T-helper 1 cell (primary cell): Measurements from ENCODE around the gene RAB4B.
"Not testable (repeated sequence)": the region's sequence is repeated elsewhere in the genome, so short reads cannot be mapped to it uniquely, and the experiment has no call there.

Source experiments
- DNase-seq, 5 donors: peaks; one replicate each; pipeline ENCODE4 v3.0.0-alpha.2; 2012 to 2020

Gene RAB4B

DNA sequence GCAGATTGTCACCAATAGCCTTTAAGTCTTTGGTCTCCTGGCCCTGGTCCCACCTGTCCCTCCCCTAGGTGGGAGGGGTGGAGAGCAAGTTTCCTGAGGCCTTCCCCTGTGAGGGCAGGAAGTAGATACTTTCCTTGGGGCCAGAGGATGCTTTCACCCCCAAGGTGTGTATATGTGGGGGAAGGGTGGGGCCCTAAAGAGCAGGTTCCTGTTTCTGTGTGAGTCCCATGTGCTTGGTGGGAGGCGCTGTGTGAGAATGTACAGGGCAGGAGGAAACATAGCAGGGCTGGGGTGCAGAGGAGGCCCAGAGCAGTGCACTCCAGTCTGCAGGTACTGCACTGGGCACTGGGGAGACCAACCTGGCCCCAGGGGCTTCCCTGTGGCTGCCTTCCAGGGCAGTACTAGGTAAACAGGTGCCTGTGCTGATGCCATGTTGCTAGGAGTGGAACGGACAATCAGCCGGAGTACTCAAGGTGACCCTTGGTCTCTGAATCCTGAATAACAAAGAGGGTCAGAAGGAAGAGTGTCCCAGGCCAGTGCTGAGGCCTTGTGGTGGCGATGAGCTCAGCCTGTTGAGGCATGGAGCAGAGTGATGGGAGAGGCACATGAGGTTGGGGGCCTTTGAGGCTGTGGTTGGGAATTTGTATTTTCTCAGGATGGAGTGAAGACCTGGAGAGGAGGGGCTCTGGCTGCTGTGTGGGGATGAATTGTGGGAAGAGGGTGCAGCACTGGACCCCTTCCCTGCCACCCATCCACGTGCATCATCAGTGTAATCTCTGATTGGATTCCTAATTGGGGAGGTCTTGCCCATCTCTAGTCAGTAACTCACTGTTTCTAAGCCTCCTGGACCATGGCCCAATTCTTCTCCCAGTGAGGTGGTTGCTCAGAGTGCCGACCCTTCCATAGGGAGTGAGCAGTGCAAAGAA lies 26.1 kb downstream of the RAB4B start:
- DNase-seq: peak; percentile 52 to 75 (median 63)

DNA sequence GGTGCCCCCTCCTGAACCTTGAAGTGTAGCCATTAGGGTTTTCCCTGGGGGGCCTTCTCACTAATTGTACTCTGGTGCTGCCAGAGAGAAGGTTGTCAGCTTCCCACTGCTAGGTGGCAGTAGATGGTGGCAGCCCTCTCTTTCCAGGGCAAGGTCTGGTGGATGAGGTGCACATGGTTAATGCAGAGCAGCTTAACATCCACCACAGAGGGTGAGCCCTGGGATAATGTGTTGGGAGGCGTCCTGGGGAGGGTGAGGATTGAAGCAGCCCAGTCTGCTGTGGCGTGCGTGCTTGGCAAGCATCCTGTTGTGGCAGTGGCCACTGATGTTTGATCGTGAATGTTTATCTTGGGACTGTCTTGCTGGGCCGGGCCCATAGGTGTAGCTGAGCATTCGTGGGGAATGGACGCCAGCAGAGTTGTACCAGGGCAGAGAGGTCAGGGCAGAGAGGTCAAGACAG lies 26.8 kb downstream of the RAB4B start:
- DNase-seq: no peak

DNA sequence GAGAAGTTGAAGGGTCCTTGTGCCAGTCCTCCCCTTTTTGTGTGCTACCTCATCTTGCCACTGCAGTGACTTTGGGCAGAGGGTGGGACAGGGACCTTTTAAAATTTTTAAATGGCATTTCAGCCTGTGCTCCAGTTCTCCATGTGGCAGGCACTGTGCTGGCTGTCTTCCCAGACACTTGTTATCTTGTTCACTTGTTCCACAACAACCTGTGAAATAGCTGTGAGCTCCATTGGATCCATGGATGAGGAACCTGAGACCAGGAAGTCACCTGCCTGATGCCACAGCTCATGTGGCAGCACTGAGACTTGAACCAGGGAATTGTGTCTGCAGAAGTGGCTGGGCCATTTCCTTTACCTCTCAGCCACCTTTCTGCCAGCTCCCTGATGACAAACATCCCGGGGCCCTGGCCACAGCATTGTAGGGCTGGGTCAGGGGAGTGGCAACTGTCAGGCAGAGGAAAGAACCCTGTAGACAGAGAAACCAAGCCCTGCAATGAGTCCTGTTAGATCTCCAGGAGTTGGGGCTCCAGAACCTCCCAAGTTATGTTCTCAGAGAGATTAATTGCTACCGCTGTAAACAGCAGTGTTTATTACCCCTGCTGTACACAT lies 27.3 kb downstream of the RAB4B start:
- DNase-seq: peak in 2 of 5 donors; percentile 44 to 47

DNA sequence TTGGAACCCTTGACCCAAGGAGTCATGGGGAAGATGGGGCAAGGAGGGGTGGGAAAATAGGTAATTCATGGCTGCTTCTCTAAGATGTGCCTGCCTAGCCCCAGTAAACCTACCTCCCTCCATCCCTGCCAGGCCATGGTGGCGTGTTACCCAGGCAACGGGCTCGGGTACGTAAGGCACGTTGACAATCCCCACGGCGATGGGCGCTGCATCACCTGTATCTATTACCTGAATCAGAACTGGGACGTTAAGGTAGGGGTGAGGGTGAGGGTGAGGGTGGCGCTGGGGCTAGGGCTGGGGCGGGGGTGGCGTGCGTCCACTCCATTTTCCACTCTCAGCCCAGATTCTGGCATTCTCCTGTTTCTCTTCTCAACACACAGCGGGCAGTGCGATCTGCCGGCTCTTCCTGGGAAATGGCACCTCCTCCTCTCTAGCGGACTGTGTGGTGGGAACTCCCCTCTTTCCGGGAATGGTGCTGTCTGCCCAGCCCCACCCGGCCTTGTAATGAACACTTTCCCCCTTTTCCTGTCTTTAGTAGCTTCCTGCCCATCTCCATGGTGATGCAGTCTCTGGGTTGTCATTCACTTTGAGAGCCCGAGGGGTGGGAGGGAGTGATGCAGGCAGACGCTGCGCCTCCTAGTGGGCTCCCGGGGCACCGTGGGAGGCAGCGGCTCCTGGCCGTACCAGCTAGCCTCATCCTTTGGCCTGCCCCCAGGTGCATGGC lies 28.5 kb downstream of the RAB4B start:
- DNase-seq: peak; percentile 63 to 79 (median 74)

DNA sequence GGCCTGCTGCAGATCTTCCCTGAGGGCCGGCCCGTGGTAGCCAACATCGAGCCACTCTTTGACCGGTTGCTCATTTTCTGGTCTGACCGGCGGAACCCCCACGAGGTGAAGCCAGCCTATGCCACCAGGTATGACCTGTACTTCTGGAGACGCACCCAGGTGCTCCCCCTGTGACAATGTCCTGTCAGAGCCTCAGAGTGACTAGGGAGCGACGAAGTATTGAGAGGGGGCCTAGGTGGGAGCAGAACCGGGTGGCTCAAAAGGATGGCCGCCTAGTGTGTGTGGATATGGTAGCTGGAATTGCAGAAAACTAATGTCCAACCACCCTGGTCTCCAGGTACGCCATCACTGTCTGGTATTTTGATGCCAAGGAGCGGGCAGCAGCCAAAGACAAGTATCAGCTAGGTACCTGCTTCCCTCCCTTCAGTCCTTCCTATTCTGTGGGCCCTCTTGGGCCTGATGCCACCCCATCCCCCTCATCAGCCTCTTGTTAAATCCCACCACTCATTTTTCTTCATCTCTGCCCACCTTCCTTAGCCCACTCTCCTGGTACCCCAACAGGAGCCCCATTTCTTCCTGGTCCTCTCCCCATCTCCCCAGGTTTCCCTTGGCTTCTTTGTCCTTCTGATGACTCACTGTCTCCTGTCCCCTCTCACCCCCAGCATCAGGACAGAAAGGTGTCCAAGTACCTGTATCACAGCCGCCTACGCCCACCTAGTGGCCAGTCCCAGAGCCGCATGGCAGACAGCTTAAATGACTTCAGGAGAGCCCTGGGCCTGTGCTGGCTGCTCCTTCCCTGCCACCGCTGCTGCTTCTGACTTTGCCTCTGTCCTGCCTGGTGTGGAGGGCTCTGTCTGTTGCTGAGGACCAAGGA lies 29.3 kb downstream of the RAB4B start:
- DNase-seq: no peak

DNA sequence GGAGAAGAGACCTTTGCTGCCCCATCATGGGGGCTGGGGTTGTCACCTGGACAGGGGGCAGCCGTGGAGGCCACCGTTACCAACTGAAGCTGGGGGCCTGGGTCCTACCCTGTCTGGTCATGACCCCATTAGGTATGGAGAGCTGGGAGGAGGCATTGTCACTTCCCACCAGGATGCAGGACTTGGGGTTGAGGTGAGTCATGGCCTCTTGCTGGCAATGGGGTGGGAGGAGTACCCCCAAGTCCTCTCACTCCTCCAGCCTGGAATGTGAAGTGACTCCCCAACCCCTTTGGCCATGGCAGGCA lies 29.9 kb downstream of the RAB4B start:
- no peak for DNase-seq

DNA sequence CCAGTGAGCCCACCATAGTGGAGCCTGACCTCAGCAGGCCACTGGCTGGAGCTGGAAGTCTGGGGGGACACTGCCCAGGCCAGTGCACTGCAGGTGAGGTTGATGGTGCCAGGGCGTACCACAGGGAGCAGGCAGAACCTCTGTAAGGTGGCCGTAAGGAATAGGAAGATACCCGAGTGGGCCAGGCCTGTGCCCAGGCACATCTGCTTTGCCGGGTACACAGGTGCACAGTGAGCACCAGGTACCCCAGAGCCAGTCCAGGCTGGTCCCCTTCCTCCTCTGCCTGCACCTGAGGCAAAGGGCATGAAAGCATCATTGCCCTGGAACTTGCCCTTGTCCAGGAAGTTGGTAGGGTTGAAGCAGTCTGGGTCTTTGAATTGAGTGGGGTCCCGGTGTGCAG lies 30.4 kb downstream of the RAB4B start:
- no peak for DNase-seq

DNA sequence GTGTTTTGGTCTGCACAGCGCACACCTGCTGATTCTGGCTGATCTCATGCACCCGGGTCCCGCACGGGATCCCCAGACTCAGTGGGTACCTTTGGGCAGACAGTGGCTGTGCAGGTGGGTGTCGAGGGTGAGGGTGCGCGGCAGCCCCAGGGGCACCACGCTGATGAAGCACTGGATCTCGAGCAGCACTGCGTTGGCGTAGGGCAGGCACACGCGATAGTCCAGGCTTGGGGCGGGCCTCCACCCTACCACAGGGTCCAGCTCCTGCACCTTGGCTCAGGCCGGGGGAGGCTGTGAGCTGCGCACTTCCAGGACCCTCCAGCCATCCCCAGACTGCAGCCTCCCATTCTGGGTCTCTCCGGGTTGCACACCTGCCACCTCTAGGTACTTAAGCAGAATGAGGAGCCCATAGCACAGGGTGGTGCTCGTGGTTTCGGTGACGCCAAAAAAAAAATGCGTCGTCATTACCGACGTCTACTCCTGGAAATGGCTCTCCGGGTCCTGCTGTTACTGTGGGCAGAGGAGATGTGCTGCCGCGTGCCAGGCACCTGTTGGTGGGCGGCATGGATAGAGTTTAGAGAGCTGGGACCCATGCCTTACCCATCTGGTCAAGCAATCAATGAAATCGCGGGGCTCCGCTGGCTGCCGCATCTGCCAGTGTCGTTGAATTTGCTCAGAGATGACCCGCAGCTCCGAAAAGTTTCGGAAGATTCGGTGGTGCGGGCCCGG lies 31.5 kb downstream of the RAB4B start:
- no peak for DNase-seq

DNA sequence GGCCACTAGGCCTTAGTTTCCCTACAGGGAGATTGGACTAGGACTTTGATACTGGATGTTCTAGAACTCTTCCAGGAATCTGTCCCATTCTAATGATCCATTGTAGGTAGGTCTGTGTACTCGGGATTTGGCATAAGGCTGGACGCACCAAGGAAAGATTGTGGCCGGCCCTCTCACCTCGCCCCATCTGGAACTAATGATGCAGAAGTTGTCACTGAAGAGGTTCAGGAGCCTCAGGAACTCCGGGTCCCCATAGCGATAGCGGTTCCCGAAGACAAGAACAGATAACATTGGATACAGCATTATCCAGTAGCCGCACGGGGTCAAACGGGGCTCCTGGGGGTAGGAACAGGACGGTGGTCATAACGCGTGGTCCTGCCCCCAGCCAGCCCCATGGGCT lies 32.1 kb downstream of the RAB4B start:
- no peak for DNase-seq

DNA sequence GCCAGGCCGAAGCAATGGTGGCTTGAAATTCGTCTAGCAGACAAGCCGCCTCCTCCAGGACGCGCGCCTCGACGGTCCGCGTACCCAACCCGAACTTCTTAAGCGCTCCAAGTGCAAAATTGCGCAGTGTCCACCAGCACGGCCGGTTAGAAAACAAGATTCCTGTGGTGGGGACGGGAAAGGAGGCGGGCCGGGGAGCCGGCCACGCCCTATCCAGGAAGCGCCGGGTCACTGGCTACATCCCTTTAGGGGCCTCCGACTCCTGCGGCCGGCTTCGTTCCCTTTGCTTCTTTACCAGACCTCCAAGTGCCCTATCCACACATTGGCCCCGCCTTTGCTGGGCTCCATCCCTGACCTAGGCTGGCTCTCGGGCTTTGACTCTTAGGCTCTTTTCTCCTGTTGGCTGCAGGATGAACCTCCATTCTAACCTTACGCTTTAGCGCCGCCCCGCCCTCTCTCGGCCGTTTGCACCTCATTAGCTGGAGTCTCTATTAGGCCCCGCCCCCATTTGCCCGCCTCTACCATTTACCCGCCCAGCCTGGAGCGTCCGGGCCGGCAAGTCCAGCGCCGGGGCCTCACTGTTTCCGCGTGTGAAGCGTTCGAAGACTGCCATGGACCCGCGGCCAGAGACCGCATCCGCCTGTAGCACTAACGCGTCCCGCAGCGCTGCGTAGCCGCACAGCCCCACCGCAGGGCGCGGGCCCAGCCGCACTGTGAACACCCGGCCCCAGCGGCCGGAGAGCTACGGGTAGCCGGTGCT lies 32.8 kb downstream of the RAB4B start:
- DNase-seq: peak in 3 of 5 donors; percentile 41 to 50 (median 44)

DNA sequence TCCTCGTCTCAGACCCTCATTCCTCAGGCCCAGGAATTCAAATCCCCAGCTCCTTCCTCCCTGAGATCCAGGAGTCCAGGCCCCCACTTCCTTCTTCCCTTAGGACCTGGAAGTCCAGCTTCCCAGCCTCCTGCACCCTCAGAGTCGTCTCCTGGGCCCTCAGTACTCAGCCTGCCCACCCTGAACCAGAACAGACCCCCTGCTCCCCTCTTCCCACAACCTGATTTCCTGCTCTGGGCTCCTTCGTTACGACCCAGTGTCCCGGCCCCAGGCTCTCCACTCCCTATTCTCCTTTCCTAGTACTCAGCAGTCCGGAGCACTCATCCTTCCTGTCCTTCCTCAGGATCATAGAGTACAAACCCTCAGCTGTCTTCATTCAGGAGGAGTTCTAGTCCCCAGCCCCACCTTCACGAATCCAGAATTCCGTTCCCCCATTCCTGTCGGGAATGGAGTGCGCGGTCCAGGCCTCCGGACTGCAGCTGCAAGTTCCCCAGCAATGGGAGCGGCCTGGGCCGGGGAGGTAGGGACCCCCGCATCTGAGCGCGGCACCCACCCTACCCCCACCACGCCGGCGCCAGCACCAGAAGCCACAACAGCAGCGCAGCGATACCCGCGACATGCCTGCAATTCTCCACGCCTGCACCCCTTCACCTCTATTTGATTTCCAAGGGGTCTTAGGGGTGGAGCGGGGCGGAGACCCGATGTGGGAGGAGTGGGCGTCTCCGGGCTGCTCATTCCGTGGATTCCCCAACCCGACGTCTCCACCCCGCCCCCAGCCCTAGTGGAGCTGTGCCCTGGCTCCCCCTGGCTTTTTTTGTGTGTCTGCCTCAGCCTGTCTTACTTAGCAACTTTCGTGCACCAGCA lies 33.7 kb downstream of the RAB4B start:
- DNase-seq: no peak

DNA sequence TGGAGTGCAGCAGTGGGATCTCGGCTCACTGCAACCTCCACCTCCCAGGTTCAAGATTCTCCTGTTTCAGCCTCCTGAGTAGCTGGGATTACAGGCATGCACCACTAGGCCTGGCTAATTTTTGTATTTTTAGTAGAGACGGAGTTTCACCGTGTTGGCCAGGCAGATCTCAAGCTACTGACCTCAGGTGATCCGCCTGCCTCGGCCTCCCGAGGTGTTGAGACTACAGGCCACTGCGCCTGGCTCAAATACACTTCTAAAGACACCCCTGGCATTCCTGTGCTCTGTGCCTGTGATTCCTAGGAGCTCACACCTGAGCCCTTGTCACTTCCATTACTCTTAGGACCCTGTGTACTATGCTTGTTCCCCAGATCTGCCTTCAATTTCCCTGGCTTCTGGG lies 34.5 kb downstream of the RAB4B start:
- DNase-seq: not testable (repeated sequence)

DNA sequence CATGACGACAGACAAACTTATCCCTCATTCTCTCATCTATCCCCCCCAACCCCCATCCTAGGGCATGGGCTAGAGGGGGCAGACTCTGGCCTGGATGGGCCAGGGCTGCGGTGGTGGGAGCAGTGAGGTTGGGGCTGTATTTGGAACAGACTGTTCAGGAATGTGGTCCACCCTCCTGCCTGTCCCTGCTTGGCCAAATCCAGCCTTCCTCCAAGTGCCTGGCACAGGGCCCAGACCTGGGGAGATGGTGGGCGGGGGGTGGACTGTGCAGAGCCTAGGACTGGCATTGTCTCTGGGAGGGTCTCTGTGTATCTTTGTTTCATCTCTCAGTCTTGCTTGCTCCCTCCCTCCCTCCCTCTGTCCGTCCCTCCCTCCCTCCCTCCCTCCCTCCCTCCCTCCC lies 35.1 kb downstream of the RAB4B start:
- no peak for DNase-seq

DNA sequence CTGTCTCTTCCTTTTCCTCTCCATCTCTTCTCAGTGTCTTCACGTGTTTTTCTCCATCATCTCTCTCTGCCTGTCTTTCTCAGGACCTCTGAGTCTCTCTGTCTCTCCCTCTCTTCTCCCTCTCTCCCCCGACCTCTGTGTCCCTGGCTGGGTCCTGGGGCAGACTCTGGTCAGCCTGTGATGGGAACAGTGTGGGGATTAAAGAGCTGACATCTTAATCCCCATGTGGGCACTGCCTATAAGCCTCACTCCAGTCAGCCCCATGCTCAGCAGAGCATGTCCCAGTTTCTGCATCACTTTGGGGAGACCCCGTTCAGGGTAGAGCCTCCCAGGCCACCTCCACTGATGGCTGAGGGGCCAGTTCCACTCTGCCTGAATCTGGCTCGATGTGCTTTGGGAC lies 37.2 kb downstream of the RAB4B start:
- no peak for DNase-seq

DNA sequence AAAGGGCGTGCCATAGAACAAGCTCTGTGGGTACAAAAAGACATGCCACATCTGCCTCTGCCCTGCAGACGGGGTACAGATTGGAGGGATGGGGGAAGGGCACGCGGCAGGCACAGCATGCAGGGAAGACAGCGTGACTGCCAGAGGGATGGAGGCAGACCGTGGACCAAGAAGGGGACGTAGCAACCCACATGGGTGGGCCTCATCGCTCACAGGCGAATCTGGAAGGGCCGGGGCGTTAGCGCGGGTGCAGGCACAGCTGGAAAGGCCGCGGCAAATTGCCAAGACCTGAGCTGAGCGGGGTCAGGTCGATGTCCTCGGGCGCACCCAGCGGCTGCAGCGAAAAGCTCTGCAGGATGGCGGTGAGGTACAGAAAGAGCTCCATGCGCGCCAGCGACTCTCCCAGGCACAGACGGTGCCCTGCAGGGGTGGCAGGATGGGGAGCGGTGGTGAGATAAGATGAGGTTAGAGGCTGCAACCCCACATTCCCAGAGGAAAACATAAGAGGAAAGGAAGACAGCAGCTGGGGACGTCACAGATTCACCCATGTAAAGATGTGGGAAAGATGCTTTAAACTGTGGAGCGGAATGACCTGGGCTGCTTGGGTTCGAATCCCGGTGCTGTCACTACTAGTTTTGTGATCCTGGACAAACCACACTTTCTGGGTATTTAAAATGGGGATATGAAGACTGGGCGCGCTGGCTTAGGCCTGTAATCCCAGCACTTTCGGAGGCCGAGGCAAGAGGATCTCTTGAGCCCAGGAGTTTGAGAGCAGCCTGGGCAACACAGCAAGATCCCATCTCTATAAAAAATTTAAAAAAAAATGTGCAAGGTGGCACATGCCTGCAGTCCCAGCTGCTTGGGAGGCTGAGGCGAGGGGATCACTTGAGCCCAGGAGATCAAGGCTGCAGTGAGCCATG lies 40.7 kb downstream of the RAB4B start:
- DNase-seq: peak; percentile 51 to 69 (median 64)

DNA sequence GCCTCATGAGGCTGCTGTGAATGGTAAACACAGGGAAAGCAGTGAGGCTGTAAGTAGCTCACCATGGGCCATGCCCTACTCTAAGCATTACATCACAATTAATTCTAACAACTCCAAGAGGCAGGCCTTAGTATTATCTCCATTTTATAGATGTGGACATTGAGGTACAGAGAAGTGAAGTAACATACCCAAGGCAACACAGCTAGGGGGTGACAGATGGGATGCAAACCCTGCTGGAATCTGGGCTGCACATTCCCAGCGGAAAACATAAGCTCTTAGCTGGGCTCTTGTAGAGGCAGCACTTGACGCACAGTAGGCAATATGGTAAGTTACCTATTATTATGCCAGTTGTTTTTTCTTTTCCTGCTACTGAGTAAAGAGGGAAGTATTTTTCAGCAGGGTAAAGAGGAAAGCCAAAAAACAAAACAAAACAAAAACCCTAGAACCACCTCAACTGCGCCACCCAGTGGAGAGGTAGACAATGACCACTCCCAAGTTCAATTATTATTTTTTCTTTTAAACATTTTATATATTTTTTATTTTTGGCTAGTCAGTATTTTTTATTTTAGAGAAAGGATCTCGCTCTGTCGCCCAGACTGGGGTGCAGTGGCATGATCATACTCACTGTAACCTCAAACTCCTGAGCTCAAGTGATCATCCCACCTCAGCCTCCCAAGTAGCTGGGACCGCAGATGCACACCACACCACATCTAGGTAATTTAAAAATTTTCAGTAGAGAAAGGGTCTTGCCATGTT lies 41.6 kb downstream of the RAB4B start:
- peak in 3 of 5 donors; percentile 49 to 72 (median 56) for DNase-seq

DNA sequence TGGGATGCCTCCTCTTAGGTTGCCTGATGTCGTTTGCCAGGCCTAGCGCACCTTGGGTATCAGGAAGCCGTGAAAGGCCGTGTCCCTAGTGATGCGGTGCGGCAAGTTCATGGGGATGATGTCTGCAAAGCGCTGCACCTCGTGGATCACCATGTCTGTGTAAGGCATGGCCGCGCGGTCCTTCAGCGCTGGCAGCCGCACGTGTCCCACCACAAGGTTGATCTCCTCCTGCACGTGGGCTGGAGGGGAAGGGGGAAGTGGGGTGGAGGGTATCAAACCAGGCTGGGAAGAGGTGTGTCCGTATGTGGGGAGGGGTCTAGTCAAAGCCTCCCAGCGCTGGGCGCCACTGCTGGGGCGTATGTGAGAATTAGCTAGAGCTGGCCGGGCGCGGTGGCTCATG lies 44.1 kb downstream of the RAB4B start:
- DNase-seq: no peak
